ENCODE measurements around the gene EPDR1. TPM values are rescaled to one million over a fixed set of nuclear protein-coding genes. Genes with fewer than 3 reads are reported as not detected.

EPDR1 gene
- polyA plus RNA-seq, 1 donor from 2014 or later = 1.7 TPM

DNA sequence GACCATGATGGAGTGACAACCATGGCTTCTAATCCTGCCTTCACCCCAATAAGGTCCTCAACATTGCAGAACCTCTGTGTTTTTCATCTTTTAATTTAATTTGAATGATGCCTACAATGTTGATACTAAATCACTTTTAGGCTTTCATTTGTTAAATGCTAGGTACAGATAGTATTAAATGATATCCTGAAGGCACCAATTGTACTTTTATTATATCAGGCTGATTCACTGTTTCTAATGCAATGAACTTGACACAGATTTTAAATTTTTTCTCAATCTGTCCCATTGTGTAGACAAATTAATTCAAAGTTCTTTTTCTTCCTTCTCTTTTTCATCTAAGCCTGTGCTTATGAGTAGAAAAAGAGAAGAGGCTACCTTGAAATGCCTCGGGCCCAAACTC, 5.2 kb downstream of the EPDR1 start:
- no peak overlapping the region for H3K4me3 ChIP-seq (ENCODE audit: low read length)
- H3K27me3 ChIP-seq (ENCODE audit: insufficient read depth, low read depth, low read length) = peaks cover 16% of the 10 kb centered on the region
- no peak overlapping the region for H3K27ac ChIP-seq (ENCODE audit: low read length)
- H3K9me2 ChIP-seq (ENCODE audit: insufficient read depth, low read length) = no peaks in the 10 kb centered on the region
- no peaks in the 10 kb centered on the region for H3K36me3 ChIP-seq (ENCODE audit: insufficient read depth, low read length)
- TF ChIP-seq RAD21 (conservative IDR thresholded peaks at IDR 0.05) = no peak
- TF ChIP-seq, protein P1, sequence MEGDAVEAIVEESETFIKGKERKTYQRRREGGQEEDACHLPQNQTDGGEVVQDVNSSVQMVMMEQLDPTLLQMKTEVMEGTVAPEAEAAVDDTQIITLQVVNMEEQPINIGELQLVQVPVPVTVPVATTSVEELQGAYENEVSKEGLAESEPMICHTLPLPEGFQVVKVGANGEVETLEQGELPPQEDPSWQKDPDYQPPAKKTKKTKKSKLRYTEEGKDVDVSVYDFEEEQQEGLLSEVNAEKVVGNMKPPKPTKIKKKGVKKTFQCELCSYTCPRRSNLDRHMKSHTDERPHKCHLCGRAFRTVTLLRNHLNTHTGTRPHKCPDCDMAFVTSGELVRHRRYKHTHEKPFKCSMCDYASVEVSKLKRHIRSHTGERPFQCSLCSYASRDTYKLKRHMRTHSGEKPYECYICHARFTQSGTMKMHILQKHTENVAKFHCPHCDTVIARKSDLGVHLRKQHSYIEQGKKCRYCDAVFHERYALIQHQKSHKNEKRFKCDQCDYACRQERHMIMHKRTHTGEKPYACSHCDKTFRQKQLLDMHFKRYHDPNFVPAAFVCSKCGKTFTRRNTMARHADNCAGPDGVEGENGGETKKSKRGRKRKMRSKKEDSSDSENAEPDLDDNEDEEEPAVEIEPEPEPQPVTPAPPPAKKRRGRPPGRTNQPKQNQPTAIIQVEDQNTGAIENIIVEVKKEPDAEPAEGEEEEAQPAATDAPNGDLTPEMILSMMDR (IDR thresholded peaks at IDR 0.05; ENCODE audit: poor library complexity, severe bottlenecking) = no peak
- TF ChIP-seq TAF1 (IDR thresholded peaks at IDR 0.05; ENCODE audit: low read depth) = no peak
- TF ChIP-seq EZH2 (IDR thresholded peaks at IDR 0.05; ENCODE audit: borderline replicate concordance, insufficient read depth, low read length, poor library complexity, severe bottlenecking) = no peak
- TF ChIP-seq SMC3 (conservative IDR thresholded peaks at IDR 0.05; ENCODE audit: poor library complexity) = no peak
- TF ChIP-seq POLR2AphosphoS5 (IDR thresholded peaks at IDR 0.05) = no peak
- TF ChIP-seq MXI1 (conservative IDR thresholded peaks at IDR 0.05; ENCODE audit: poor library complexity, severe bottlenecking) = no peak
- TF ChIP-seq, protein P2, sequence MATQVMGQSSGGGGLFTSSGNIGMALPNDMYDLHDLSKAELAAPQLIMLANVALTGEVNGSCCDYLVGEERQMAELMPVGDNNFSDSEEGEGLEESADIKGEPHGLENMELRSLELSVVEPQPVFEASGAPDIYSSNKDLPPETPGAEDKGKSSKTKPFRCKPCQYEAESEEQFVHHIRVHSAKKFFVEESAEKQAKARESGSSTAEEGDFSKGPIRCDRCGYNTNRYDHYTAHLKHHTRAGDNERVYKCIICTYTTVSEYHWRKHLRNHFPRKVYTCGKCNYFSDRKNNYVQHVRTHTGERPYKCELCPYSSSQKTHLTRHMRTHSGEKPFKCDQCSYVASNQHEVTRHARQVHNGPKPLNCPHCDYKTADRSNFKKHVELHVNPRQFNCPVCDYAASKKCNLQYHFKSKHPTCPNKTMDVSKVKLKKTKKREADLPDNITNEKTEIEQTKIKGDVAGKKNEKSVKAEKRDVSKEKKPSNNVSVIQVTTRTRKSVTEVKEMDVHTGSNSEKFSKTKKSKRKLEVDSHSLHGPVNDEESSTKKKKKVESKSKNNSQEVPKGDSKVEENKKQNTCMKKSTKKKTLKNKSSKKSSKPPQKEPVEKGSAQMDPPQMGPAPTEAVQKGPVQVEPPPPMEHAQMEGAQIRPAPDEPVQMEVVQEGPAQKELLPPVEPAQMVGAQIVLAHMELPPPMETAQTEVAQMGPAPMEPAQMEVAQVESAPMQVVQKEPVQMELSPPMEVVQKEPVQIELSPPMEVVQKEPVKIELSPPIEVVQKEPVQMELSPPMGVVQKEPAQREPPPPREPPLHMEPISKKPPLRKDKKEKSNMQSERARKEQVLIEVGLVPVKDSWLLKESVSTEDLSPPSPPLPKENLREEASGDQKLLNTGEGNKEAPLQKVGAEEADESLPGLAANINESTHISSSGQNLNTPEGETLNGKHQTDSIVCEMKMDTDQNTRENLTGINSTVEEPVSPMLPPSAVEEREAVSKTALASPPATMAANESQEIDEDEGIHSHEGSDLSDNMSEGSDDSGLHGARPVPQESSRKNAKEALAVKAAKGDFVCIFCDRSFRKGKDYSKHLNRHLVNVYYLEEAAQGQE (IDR thresholded peaks at IDR 0.05; ENCODE audit: borderline replicate concordance) = no peak
- no peak for TF ChIP-seq EP300 (conservative IDR thresholded peaks at IDR 0.05; ENCODE audit: poor library complexity, severe bottlenecking)
- H3K4me2 ChIP-seq (ENCODE audit: low read length) = no peak overlapping the region
- no peaks in the 10 kb centered on the region for H3K79me2 ChIP-seq (replicated peaks; ENCODE audit: insufficient read depth, low read length)
- H3F3A ChIP-seq (ENCODE audit: insufficient read depth, low read length, poor library complexity, severe bottlenecking) = no peaks in the 10 kb centered on the region
- no peaks in the 10 kb centered on the region for H4K20me1 ChIP-seq (ENCODE audit: insufficient read depth)
- H3K9me3 ChIP-seq (ENCODE audit: low read length) = no peaks in the 10 kb centered on the region
- no peak overlapping the region for H2AFZ ChIP-seq (ENCODE audit: low read depth, low read length)
- H3K9ac ChIP-seq (ENCODE audit: low read length) = no peak overlapping the region

- Histone ChIP-seq H2AFZ (ENCODE audit: low read depth, low read length) (no peak overlapping the region), H3K4me3 (ENCODE audit: low read length) (no peak overlapping the region), H3F3A (ENCODE audit: insufficient read depth, low read length, poor library complexity, severe bottlenecking) (no peaks in the 10 kb centered on the region), H3K4me2 (ENCODE audit: low read length) (no peak overlapping the region), H4K20me1 (ENCODE audit: insufficient read depth) (no peaks in the 10 kb centered on the region), H3K36me3 (ENCODE audit: insufficient read depth, low read length) (no peaks in the 10 kb centered on the region), H3K27me3 (ENCODE audit: insufficient read depth, low read depth, low read length) (no peaks in the 10 kb centered on the region), H3K9me3 (ENCODE audit: low read length) (no peaks in the 10 kb centered on the region), H3K79me2 (replicated peaks; ENCODE audit: insufficient read depth, low read length) (no peaks in the 10 kb centered on the region), H3K27ac (ENCODE audit: low read length) (no peak overlapping the region), H3K9me2 (ENCODE audit: insufficient read depth, low read length) (no peaks in the 10 kb centered on the region), H3K9ac (ENCODE audit: low read length) (no peak overlapping the region)
- TF ChIP-seq EZH2 (IDR thresholded peaks at IDR 0.05; ENCODE audit: borderline replicate concordance, insufficient read depth, low read length, poor library complexity, severe bottlenecking) (no peak), SMC3 (conservative IDR thresholded peaks at IDR 0.05; ENCODE audit: poor library complexity) (no peak), RAD21 (conservative IDR thresholded peaks at IDR 0.05) (no peak), TAF1 (IDR thresholded peaks at IDR 0.05; ENCODE audit: low read depth) (no peak), MXI1 (conservative IDR thresholded peaks at IDR 0.05; ENCODE audit: poor library complexity, severe bottlenecking) (no peak)
- TF ChIP-seq, protein P1 (IDR thresholded peaks at IDR 0.05; ENCODE audit: poor library complexity, severe bottlenecking) = no peak
- TF ChIP-seq, protein P2 (IDR thresholded peaks at IDR 0.05; ENCODE audit: borderline replicate concordance) = no peak
Measured at GRCh38 chr7:37927773-37928444, 7.5 kb downstream of the EPDR1 start.

Data from neural cell (in vitro differentiated cells).